ENCODE results near the gene POLG2.
"Not testable (repeated sequence)": the region's sequence is repeated elsewhere in the genome, so short reads cannot be mapped to it uniquely, and the experiment has no call there.

The POLG2 gene

GRCh38 chr17:64448665-64449512, 48.0 kb downstream of the POLG2 start, which contains the start of gene MILR1:
TSS of gene MILR1 (plus strand) at chr17:64449115. CDS start at chr17:64449169, 54 bp downstream.
- H3K4me1 ChIP-seq (ENCODE audit: insufficient read depth, low read length), result peaks cover 9% of the 10 kb centered on the region; the same call in 1 of the 2 replicates
- H3K36me3 ChIP-seq (ENCODE audit: insufficient read depth, low read length), result no peaks in the 10 kb centered on the region
- no peak within 1 kb of the TSS for H3K9ac ChIP-seq (ENCODE audit: low read depth, low read length)
- H3K9me3 ChIP-seq (ENCODE audit: control insufficient read depth, insufficient read depth, low read length), result no peaks in the 10 kb centered on the region; the same call in 1 of the 2 replicates

DNA sequence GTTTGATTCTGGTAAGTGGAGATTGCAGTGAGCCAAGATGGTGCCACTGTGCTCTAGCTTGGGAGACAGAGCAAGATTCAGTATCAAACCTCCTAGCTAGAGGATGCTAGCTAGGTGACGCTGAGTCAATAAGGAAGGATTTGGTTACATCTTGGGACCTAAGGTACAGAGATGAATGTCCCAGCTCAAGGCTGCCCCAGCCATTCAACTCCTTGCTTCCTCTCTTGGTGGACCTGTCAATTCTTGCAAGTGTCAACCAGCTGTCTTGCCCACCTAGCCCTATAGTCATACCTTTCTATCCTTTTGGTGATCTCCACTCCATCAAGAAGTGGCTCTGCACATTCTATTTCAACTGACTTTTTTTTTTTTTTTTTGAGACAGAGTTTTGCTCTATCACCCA, 49.3 kb downstream of the POLG2 start:
- no peaks in the 10 kb centered on the region for H3K36me3 ChIP-seq (ENCODE audit: insufficient read depth, low read length)
- no peak overlapping the region for H3K9ac ChIP-seq (ENCODE audit: low read depth, low read length)
- no peaks in the 10 kb centered on the region; the same call in 1 of the 2 replicates for H3K9me3 ChIP-seq (ENCODE audit: control insufficient read depth, insufficient read depth, low read length)
- H3K4me1 ChIP-seq (ENCODE audit: insufficient read depth, low read length), result peaks cover 9% of the 10 kb centered on the region; the same call in 1 of the 2 replicates

GRCh38 chr17:64443086-64443760, 53.6 kb downstream of the POLG2 start:
- Histone ChIP-seq H3K4me1 (ENCODE audit: insufficient read depth, low read length) (no peaks in the 10 kb centered on the region; the same call in 1 of the 2 replicates), H3K9me3 (ENCODE audit: control insufficient read depth, insufficient read depth, low read length) (peaks cover 5% of the 10 kb centered on the region), H3K9ac (ENCODE audit: low read depth, low read length) (no peak overlapping the region), H3K36me3 (ENCODE audit: insufficient read depth, low read length) (no peaks in the 10 kb centered on the region)

DNA sequence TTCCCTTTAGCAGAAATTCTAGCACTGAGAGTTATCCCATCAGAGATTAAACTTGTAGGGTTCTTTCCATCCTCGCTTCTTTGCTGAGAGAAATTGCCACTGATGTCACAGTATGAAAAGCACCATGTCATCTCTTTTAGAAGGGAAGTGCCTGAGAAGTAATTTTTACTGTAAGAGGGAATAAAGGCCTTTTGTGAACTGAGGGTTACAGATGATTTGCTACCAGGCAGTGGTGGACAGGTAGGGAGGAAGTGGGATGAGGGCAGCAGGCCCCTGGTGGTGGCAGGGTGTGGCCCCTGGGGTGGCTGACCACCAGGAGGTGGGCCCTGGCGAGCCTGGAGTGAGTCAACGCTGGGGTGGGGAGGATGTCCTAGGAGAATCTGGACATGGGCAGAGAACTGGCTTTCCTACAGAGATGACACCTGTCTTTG, 54.3 kb downstream of the POLG2 start:
- Histone ChIP-seq H3K9me3 (ENCODE audit: control insufficient read depth, insufficient read depth, low read length) (peaks cover 8% of the 10 kb centered on the region), H3K9ac (ENCODE audit: low read depth, low read length) (no peak overlapping the region), H3K36me3 (ENCODE audit: insufficient read depth, low read length) (no peaks in the 10 kb centered on the region), H3K4me1 (ENCODE audit: insufficient read depth, low read length) (no peaks in the 10 kb centered on the region; the same call in 1 of the 2 replicates)

- peaks cover 14% of the 10 kb centered on the region for H3K9me3 ChIP-seq (ENCODE audit: control insufficient read depth, insufficient read depth, low read length)
- no peaks in the 10 kb centered on the region; the same call in 1 of the 2 replicates for H3K4me1 ChIP-seq (ENCODE audit: insufficient read depth, low read length)
- no peak overlapping the region for H3K9ac ChIP-seq (ENCODE audit: low read depth, low read length)
- H3K36me3 ChIP-seq (ENCODE audit: insufficient read depth, low read length), result no peaks in the 10 kb centered on the region
Observed at GRCh38 chr17:64441772-64442540, 54.9 kb downstream of the POLG2 start.

- Histone ChIP-seq H3K4me1 (ENCODE audit: insufficient read depth, low read length) (no peaks in the 10 kb centered on the region; the same call in 1 of the 2 replicates), H3K9me3 (ENCODE audit: control insufficient read depth, insufficient read depth, low read length) (peaks cover 17% of the 10 kb centered on the region), H3K9ac (ENCODE audit: low read depth, low read length) (no peak overlapping the region), H3K36me3 (ENCODE audit: insufficient read depth, low read length) (no peaks in the 10 kb centered on the region)
Observed at GRCh38 chr17:64439956-64440355, 56.9 kb downstream of the POLG2 start.

- not testable (repeated sequence) for H3K9ac ChIP-seq (ENCODE audit: low read depth, low read length); H3K4me1 ChIP-seq (ENCODE audit: insufficient read depth, low read length); H3K36me3 ChIP-seq (ENCODE audit: insufficient read depth, low read length)
- peaks cover 21% of the 10 kb centered on the region for H3K9me3 ChIP-seq (ENCODE audit: control insufficient read depth, insufficient read depth, low read length)
Observed at GRCh38 chr17:64439521-64439920, 57.3 kb downstream of the POLG2 start.

DNA sequence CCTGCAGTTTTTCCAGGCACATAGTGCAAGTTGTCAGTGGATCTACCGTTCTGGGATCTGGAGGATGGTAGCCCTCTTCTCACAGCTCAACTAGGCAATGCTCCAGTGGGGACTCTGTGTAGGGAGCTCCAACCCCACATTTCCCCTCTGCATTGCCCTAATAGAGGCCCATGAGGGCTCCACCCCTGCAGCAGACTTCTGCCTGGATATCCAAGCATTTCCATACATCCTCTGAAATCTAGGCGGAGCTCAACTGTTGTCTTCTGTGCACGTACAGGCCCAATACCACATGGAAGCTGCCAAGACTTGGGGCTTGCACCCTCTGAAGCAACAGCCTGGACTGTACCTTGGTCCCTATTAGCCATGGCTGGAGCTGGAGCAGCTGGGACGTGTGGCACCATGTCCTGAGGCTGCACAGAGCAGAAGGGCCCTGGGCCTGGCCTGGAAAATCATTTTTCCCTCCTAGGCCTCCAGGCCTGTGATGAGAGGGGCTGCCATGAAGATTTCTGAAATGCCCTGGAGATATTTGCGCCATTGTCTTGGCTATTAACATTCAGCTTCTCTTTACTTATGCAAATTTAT, 58.8 kb downstream of the POLG2 start:
- H3K36me3 ChIP-seq (ENCODE audit: insufficient read depth, low read length), result no peaks in the 10 kb centered on the region

DNA sequence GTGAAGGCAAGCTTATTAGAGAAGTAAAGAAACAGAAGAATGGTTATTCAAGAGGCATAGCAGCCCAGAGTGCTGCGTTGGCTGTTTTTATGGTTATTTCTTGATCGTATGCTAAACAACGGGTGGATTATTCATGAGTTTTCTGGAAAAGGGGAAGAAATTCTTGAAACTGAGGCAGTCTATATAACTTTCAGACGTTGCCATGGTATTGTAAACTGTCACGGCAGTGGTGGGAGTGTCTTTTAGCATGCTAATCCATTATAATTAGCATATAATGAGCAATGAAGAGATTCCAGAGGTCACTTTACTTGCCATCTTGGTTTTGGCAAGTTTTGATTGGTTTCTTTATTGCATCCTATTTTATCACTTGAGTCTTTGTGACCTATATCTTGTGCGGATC, 65.3 kb downstream of the POLG2 start:
- H3K9ac ChIP-seq (ENCODE audit: low read depth, low read length), result no peak overlapping the region

More for the DNA sequence above, 58.8 kb downstream of the POLG2 start:
- no peaks in the 10 kb centered on the region; the same call in 1 of the 2 replicates for H3K4me1 ChIP-seq (ENCODE audit: insufficient read depth, low read length)
- peaks cover 34% of the 10 kb centered on the region for H3K9me3 ChIP-seq (ENCODE audit: control insufficient read depth, insufficient read depth, low read length)
- H3K9ac ChIP-seq (ENCODE audit: low read depth, low read length), result no peak overlapping the region

GRCh38 chr17:64430036-64430435, 66.8 kb downstream of the POLG2 start:
- H3K4me1 ChIP-seq (ENCODE audit: insufficient read depth, low read length); H3K9ac ChIP-seq (ENCODE audit: low read depth, low read length); H3K36me3 ChIP-seq (ENCODE audit: insufficient read depth, low read length): not testable (repeated sequence)
- peaks cover 25% of the 10 kb centered on the region for H3K9me3 ChIP-seq (ENCODE audit: control insufficient read depth, insufficient read depth, low read length)

More for the DNA sequence above, 65.3 kb downstream of the POLG2 start:
- H3K4me1 ChIP-seq (ENCODE audit: insufficient read depth, low read length), result peaks cover 1% of the 10 kb centered on the region; the same call in 1 of the 2 replicates
- H3K36me3 ChIP-seq (ENCODE audit: insufficient read depth, low read length), result no peaks in the 10 kb centered on the region
- peaks cover 18% of the 10 kb centered on the region for H3K9me3 ChIP-seq (ENCODE audit: control insufficient read depth, insufficient read depth, low read length)

- H3K4me1 ChIP-seq (ENCODE audit: insufficient read depth, low read length), result peaks cover 15% of the 10 kb centered on the region; the same call in 1 of the 2 replicates
- H3K36me3 ChIP-seq (ENCODE audit: insufficient read depth, low read length), result no peaks in the 10 kb centered on the region
- no peak overlapping the region for H3K9ac ChIP-seq (ENCODE audit: low read depth, low read length)
- peaks cover 10% of the 10 kb centered on the region for H3K9me3 ChIP-seq (ENCODE audit: control insufficient read depth, insufficient read depth, low read length)
Observed at GRCh38 chr17:64428406-64428805, 68.4 kb downstream of the POLG2 start.
